Fibroblast of pulmonary artery (primary cell): Measurements from ENCODE around the gene TYW5.

Source experiments
- DNase-seq: peaks from one replicate; pipeline ENCODE4 v3.0.0-alpha.2; 2010; ENCODE audit warnings: low read depth
- H3K4me3 ChIP-seq: replicated peaks from 2 replicates; pipeline ENCODE4 v1.5.1; 2011; ENCODE audit warnings: low read depth, mild to moderate bottlenecking, control low read depth, low read length, moderate library complexity
- CTCF ChIP-seq: IDR thresholded peaks from 2 replicates; pipeline ENCODE4 v1.5.1; 2011; ENCODE audit warnings: mild to moderate bottlenecking, control low read depth, low read length, inconsistent platforms; ENCODE audit errors: missing control alignments

TYW5 gene

DNA sequence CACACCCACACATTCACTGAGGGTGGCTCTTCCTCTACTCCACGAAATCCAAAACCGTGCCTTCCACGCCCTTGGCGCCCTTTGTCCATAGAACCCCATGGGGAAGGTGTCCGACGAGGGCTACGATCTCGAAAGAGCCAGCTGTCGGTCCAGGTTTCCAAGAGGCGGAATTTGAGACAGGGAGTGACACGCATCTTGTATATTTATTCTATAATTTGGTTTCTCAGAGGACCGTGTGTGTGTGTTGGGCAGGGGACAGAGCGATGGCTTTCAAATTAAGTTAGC, 43.5 kb downstream of the TYW5 start:
- DNase-seq, result no peak
- TF ChIP-seq CTCF, result no peak
- H3K4me3 ChIP-seq, result peak overlapping the region; percentile 96

DNA sequence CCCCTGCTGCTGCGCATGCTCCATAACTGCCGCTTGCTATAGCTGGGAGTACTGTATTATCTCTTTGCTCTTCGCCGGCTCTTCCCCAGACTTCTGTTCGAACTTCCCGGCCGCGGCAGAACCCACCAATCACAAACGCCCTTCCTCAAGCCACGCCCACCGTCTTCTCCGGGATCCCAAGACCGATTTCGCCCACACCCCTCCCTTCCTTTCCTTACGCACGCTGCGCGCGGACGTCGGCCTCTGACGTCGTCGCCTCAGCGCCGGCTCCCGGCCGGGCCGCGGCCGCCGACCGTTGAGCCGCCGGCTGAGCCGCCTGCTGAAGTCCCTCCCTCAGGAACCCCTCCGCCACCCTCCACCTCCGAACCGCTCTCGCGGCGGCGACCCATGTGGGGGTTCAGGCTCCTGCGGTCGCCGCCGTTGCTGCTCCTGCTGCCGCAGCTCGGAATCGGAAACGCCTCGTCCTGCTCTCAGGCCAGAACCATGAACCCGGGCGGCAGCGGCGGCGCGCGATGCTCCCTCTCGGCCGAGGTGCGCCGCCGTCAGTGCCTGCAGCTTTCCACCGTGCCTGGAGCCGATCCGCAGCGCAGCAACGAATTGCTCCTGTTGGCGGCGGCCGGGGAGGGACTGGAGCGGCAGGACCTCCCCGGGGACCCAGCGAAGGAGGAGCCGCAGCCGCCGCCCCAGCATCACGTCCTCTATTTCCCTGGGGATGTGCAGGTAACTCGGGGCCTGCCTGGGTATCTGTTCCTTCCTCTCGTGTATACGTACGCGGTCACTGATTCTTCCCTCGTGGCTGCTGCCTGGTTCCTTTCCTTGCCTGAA, 44.0 kb downstream of the TYW5 start, which contains the start of gene C2orf69:
Gene C2orf69, plus strand, starts transcription at position 242 of the 825 bp plus-strand sequence. Its CDS starts 146 bp downstream, at position 388.
- DNase-seq, result peak; percentile 98
- H3K4me3 ChIP-seq, result peak within 1 kb of the TSS; percentile 96
- no peak for TF ChIP-seq CTCF

- no peak for TF ChIP-seq CTCF
- H3K4me3 ChIP-seq, result peak overlapping the region; percentile 49
- DNase-seq, result no peak
These were observed 44.8 kb downstream of the TYW5 start for GRCh38 chr2:199910338-199911051.

DNA sequence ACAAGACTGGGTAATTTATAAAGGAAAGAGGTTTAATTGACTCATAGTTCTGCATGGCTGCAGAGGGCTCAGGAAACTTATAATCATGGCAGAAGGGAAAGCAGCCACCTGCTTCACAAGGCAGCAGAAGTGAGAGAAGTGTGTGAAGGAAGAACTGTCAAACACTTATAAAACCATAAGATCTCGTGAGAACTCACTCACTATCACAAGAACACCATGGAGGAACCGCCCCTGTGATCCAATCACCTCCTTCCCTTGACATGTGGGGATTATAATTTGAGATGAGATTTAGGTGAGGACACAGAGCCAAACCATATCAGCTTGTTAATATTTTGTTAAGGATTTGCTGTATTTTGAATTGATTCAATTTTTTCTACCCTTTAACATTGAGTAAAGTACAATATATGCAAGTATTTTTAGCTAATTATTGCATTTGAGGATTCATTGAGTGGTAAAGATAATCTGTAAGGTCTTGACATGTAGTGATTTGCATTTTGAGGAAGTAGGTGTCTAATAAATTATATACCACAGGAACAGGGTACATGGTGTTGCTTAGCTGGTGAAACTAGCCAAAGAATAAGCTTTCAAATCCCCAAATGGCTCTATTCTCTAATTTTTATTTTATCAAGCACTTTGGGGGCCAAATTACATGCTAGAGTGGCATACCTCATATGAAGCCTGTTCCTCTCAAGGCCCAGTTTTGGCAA, 48.1 kb downstream of the TYW5 start:
- no peak for TF ChIP-seq CTCF
- DNase-seq, result no peak

GRCh38 chr2:199903111-199903510, 52.2 kb downstream of the TYW5 start:
- TF ChIP-seq CTCF, result no peak
- DNase-seq, result peak; percentile 18

More for the DNA sequence above, 48.1 kb downstream of the TYW5 start:
- no peak overlapping the region for H3K4me3 ChIP-seq

GRCh38 chr2:199902486-199903110, 52.7 kb downstream of the TYW5 start:
- DNase-seq, result no peak
- no peak overlapping the region for H3K4me3 ChIP-seq
- no peak for TF ChIP-seq CTCF

More at GRCh38 chr2:199903111-199903510, 52.2 kb downstream of the TYW5 start:
- H3K4me3 ChIP-seq, result no peak overlapping the region
